Fibroblast of the aortic adventitia (primary cell): Measurements from ENCODE around the gene OR2D2. TPM values are rescaled to one million over a fixed set of nuclear protein-coding genes. Genes with fewer than 3 reads are reported as not detected.

ENCODE experiments used
- DNase-seq: peaks from one replicate; pipeline ENCODE4 v3.0.0-alpha.2; 2010; ENCODE audit warnings: low read depth
- H3K4me3 ChIP-seq: 2 replicates; pipeline ENCODE4 v1.5.1; 2011; ENCODE audit warnings: low read depth, mild to moderate bottlenecking, control low read depth, low read length, moderate library complexity
- total RNA-seq: library from RNA; depleted of rRNA; stranded (reverse); fragments of >200 nt; gene quantifications from 2 replicates; pipeline ENCODE4 v1.2.3, GENCODE V29; 2012; ENCODE audit warnings: low replicate concordance
- TF ChIP-seq, protein P1 (sequence below): IDR thresholded peaks from 2 replicates; pipeline ENCODE4 v1.5.1; 2011; ENCODE audit warnings: mild to moderate bottlenecking, low read length, control low read depth, inconsistent platforms; ENCODE audit not compliant: insufficient read depth

The OR2D2 gene
- total RNA-seq, 1 donor: 0.09 TPM

DNA sequence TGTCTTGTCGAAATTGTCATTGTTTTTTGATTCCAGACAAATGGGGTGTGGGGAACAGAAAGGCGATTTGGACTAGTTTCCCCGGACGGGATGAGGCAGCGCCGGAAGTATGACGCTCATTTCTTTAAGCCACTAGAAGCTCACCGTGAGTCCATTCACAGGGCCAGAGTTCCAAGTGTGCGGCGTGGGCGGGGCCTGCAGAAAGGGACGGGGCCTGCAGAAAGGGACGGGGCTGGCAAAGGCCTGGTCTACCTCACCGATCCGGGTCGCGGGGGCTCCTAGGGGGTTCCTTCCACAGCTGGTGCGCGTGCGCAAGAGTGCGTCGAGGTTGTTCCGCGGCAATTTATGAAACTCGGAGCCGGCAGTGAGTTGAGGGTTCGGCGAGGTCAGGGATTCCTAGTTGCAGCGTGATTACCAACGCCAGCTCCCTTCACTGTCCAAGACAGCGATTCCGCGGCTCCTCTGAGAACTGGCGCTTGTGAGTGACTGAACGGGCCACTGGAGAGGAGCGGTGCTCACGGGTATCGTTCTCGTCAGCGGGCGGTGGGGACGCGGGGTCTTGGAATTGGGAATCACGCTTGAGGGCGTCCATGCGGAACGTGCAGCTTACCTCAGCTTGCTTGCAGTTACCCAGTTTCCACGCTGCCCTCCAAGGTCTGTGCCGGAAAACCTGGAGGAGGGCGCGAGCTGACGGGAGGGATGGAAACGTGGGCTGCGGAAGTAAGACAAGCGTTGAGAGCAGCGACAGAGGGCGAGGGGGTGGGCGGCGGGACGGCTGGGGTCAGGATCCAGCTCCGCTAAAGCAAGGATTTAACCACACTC lies 34.1 kb upstream of the OR2D2 start, which contains the start of gene ZNF215:
Gene ZNF215 (plus strand): TSS at position 219 of the 822 bp plus-strand sequence. CDS start 5,847 bp downstream, outside the sequence.
- DNase-seq: peak; percentile 70
- H3K4me3 ChIP-seq: peak within 1 kb of the TSS; percentile 87
- TF ChIP-seq, protein P1, sequence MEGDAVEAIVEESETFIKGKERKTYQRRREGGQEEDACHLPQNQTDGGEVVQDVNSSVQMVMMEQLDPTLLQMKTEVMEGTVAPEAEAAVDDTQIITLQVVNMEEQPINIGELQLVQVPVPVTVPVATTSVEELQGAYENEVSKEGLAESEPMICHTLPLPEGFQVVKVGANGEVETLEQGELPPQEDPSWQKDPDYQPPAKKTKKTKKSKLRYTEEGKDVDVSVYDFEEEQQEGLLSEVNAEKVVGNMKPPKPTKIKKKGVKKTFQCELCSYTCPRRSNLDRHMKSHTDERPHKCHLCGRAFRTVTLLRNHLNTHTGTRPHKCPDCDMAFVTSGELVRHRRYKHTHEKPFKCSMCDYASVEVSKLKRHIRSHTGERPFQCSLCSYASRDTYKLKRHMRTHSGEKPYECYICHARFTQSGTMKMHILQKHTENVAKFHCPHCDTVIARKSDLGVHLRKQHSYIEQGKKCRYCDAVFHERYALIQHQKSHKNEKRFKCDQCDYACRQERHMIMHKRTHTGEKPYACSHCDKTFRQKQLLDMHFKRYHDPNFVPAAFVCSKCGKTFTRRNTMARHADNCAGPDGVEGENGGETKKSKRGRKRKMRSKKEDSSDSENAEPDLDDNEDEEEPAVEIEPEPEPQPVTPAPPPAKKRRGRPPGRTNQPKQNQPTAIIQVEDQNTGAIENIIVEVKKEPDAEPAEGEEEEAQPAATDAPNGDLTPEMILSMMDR: no peak

DNA sequence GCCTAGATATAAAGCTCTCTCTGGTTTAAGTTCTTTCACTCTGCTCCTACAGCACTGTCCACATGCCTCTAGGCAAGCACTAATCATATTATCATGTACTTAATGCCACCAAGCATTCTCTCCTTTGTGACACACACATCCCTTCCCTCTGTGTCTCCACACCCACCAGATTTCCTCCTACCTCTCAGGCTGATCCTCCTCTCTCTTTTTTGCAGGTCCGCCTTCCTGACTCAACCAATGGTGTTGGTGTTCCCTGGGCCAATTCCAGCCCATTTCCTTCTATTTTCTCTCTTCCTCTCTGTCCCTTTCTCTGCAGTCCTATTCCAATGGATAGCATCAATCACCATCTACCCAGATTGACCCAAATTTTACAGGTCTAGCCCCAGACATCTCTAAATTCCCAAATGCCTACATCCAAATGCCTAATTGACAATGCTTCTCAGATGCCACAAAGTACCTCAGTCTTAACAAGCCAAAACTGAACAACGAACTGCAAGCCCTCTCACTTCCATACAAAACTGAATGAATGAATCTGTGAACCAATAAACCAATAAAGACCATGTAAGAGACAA lies 33.4 kb upstream of the OR2D2 start:
- DNase-seq: peak; percentile 8
- TF ChIP-seq, protein P1: no peak
- peak overlapping the region; percentile 87 for H3K4me3 ChIP-seq

DNA sequence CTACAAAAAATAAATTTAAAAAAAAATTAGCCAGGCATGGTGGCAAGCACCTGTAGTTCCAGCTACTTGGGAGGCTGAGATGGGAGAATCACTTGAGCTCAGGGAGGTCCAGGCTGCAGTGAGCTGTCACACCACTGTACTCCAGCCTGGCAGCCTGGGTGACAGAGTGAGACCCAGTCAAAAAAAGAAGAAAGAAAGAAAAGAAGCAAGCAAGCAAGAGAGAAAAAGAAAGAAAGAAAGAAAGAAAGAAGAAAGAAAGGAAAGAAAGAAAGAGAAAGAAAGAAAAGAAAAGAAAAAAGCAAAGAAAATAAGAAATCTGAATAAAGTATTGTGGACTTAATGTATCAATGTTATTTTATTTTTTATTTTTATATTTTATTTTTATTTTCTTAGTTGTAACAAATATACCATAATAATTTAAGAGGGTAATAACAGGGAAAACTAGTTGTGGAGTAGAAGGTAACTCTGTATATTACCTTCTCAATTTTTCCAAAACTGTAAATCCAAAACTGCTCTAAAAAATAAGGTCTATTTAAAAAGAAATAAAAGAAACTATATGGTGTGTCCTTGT lies 32.8 kb upstream of the OR2D2 start:
- no peak for DNase-seq
- TF ChIP-seq, protein P1: no peak
- no peak overlapping the region for H3K4me3 ChIP-seq

DNA sequence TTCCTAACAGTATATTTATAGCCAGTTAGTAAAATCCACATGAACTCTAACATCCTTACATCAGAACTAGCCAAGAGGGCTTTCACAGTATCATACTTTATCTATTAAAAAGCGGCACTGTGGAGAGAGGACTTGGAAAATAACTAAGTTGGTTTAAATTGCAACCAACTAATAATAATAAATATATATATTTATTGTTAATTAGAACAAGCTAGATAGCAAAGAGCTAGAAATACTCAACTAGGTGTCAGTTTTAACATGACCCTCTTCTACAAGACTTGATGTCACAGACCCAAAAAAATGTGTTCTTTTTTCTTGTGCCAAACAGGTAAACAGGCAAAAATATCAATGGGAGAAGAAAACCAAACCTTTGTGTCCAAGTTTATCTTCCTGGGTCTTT lies 28.4 kb upstream of the OR2D2 start, which contains the start of gene OR2D3:
Gene OR2D3 (plus strand): TSS at position 301 of the 400 bp plus-strand sequence. CDS start 0 bp downstream, at position 301.
- TF ChIP-seq, protein P1: no peak

DNA sequence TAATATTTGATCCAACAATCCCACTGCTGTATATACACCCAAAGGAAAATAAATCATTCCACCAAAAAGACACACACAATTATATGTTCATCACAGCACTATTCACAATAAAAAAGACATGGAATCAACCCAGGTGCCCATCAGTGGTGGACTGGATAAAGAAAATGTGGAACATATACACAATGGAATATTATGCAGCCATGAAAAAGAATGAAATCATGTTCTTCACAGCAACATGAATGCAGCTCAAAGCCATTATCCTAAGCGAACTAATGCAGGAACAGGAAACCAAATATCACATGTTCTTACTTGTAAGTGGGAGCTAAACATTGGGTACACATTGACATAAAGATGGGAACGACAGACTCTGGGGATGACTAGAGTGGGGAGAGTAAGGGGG lies 27.4 kb upstream of the OR2D2 start:
- TF ChIP-seq, protein P1: no peak
- DNase-seq: no peak
- H3K4me3 ChIP-seq: no peak overlapping the region

More for the DNA sequence above, 28.4 kb upstream of the OR2D2 start, which contains the start of gene OR2D3:
- no peak within 1 kb of the TSS for H3K4me3 ChIP-seq
- DNase-seq: no peak

DNA sequence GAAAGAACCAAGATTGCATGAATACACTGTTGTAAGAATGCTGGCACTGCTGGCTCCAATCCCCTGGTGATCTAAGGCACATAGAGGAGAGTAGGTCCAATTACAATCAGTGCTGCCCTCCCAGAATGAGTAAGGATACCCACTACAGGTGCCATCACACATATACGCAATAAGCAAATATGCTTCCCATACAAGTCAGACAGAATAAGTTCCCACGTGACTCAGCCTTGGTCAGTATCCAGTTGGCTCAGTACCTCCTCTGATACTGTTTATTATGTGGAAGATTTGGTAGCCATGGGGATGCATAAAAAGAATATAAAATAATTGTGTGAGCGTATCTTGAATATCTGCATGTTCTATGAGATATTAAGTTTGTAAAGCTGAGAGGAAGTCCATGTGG lies 19.6 kb upstream of the OR2D2 start:
- no peak overlapping the region for H3K4me3 ChIP-seq
- TF ChIP-seq, protein P1: no peak
- peak; percentile 73 for DNase-seq
